Measurements from ENCODE around the gene ATP11A.

GRCh38 chr13:112754281-112755025 lies 64.6 kb downstream of the ATP11A start:
- TF ChIP-seq CTCF (IDR thresholded peaks at IDR 0.05 in 2 of 3, conservative IDR thresholded peaks at IDR 0.05 in 1 of 3; ENCODE audit: borderline replicate concordance in 1 of 3, insufficient read depth in 1 of 3, low read depth in 2 of 3, low read length in 2 of 3) (no peak), POLR2A (IDR thresholded peaks at IDR 0.05; ENCODE audit: borderline replicate concordance, extremely low read depth, insufficient read depth, insufficient read length) (no peak), SIN3A (IDR thresholded peaks at IDR 0.05; ENCODE audit: low read depth) (no peak), EZH2 (IDR thresholded peaks at IDR 0.05) (no peak), CEBPB (IDR thresholded peaks at IDR 0.05; ENCODE audit: low read depth) (no peak), EGR1 (IDR thresholded peaks at IDR 0.05; ENCODE audit: low read depth) (no peak), SRF (IDR thresholded peaks at IDR 0.05; ENCODE audit: low read depth) (no peak), ZFX (IDR thresholded peaks at IDR 0.05) (no peak), JUND (IDR thresholded peaks at IDR 0.05) (no peak), REST (IDR thresholded peaks at IDR 0.05; ENCODE audit: low read depth) (no peak), RAD21 (IDR thresholded peaks at IDR 0.05; ENCODE audit: low read depth) (no peak), MAX (IDR thresholded peaks at IDR 0.05) (no peak), SP1 (IDR thresholded peaks at IDR 0.05; ENCODE audit: low read depth) (no peak)

All from HCT116 (cell line).